Gastrocnemius medialis (tissue), 4 donors: Measurements from ENCODE around the gene NDUFS4.

Experiments
- POLR2A ChIP-seq, 2 donors: fragments of 450-650 bp; IDR thresholded peaks; one replicate each; pipeline ENCODE4 v1.6.1; 2017; ENCODE audit warnings: antibody characterized with exemption in 2 of 2, mild to moderate bottlenecking in 2 of 2, moderate library complexity in 2 of 2
- TF ChIP-seq, protein P1 (sequence below), 5 experiments: fragments of 450-650 bp in 3 of 5; fragments of 200-600 bp in 2 of 5; sonication (generic) in 2 of 5; IDR thresholded peaks in 4 of 5; conservative IDR thresholded peaks in 1 of 5; 1 replicate in 4 of 5; 2 replicates in 1 of 5; pipeline ENCODE4 v1.5.1; 2016 to 2019; ENCODE audit warnings: antibody characterized with exemption in 5 of 5, mild to moderate bottlenecking in 3 of 5, moderate library complexity in 3 of 5

- TF ChIP-seq, protein P1, sequence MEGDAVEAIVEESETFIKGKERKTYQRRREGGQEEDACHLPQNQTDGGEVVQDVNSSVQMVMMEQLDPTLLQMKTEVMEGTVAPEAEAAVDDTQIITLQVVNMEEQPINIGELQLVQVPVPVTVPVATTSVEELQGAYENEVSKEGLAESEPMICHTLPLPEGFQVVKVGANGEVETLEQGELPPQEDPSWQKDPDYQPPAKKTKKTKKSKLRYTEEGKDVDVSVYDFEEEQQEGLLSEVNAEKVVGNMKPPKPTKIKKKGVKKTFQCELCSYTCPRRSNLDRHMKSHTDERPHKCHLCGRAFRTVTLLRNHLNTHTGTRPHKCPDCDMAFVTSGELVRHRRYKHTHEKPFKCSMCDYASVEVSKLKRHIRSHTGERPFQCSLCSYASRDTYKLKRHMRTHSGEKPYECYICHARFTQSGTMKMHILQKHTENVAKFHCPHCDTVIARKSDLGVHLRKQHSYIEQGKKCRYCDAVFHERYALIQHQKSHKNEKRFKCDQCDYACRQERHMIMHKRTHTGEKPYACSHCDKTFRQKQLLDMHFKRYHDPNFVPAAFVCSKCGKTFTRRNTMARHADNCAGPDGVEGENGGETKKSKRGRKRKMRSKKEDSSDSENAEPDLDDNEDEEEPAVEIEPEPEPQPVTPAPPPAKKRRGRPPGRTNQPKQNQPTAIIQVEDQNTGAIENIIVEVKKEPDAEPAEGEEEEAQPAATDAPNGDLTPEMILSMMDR (IDR thresholded peaks at IDR 0.05 in 4 of 5, conservative IDR thresholded peaks at IDR 0.05 in 1 of 5), result no peak
- TF ChIP-seq POLR2A (IDR thresholded peaks at IDR 0.05), result no peak
Measured at GRCh38 chr5:53537711-53538110, 22.7 kb upstream of the NDUFS4 start.
